C4-2B (cell line): ENCODE results near the gene PPARG.

Experiments
- H3K27ac ChIP-seq: fragments of 450-650 bp; 2 replicates; pipeline ENCODE4 v1.5.1; 2017
- ZFX ChIP-seq: fragments of 450-650 bp; IDR thresholded peaks from 2 replicates; pipeline ENCODE4 v1.6.1; 2017
- TF ChIP-seq, protein P1 (sequence below): fragments of 450-650 bp; conservative IDR thresholded peaks from 2 replicates; pipeline ENCODE4 v1.5.1; 2017; ENCODE audit warnings: mild to moderate bottlenecking

PPARG gene

DNA sequence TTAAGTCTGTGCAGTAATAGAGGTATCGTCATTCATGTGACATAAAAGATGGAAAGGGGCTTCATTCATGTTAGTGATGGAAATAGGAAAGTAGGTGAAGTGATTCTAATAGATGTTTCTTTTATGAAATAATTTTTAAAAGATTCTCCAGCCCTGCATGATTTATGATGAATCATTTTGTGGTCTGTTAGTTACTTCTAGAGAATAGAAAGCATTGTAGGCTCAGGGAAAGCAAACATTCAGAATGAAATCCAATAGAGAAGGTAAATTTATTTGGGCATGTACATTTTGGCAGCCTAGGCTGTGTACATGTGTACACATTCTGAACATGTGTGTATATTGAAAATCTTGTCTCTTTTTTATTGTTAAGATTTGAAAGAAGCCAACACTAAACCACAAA, 23.1 kb downstream of the PPARG start:
- no peak for TF ChIP-seq ZFX
- TF ChIP-seq, protein P1, sequence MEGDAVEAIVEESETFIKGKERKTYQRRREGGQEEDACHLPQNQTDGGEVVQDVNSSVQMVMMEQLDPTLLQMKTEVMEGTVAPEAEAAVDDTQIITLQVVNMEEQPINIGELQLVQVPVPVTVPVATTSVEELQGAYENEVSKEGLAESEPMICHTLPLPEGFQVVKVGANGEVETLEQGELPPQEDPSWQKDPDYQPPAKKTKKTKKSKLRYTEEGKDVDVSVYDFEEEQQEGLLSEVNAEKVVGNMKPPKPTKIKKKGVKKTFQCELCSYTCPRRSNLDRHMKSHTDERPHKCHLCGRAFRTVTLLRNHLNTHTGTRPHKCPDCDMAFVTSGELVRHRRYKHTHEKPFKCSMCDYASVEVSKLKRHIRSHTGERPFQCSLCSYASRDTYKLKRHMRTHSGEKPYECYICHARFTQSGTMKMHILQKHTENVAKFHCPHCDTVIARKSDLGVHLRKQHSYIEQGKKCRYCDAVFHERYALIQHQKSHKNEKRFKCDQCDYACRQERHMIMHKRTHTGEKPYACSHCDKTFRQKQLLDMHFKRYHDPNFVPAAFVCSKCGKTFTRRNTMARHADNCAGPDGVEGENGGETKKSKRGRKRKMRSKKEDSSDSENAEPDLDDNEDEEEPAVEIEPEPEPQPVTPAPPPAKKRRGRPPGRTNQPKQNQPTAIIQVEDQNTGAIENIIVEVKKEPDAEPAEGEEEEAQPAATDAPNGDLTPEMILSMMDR, result no peak

DNA sequence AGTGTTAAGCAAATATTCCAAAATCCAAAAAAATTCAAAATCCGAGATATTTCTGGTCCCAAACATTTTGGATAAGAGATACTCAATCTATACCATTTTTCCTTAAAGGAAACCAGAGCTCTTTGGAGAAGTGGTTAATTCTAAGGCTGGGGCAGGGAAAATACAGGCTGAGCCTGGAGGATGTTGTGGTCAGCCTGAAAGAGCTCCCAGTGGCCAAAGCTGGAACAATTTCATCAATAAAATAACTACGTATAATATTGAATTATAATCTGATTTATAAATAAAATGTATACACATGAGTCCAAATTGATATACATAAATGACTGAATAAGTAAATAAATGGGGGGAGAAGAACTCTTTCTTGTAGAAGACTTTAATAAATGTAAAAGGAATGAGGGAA, 24.6 kb downstream of the PPARG start:
- no peak overlapping the region for H3K27ac ChIP-seq
- TF ChIP-seq, protein P1, result peak; percentile 5; the same call in 1 of the 2 replicates
- TF ChIP-seq ZFX, result no peak

More for the DNA sequence above, 23.1 kb downstream of the PPARG start:
- no peak overlapping the region for H3K27ac ChIP-seq

DNA sequence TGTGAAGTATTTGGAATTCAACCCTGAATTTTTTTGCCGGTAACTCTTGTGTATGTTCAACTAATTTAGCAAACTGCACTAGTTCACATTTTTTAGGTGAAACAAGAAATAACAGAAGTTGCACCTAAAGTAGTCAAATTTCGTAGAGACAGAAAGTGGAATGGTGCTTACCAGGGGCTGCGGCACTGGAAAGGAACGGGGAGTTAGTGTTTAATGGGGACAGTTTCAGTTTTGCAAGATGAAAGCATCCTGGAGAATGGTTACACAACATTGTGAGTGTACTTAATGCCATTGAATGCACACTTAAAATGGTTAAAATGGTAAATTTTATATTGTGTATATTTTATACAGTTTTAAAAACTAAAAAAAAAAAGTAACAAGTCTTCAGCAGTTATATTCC, 27.4 kb downstream of the PPARG start:
- TF ChIP-seq ZFX, result no peak
- TF ChIP-seq, protein P1, result no peak
- H3K27ac ChIP-seq, result no peak overlapping the region

GRCh38 chr3:12316729-12317351, 28.0 kb downstream of the PPARG start:
- no peak for TF ChIP-seq ZFX
- TF ChIP-seq, protein P1, result no peak
- no peak overlapping the region for H3K27ac ChIP-seq

GRCh38 chr3:12317914-12318313, 29.0 kb downstream of the PPARG start:
- H3K27ac ChIP-seq, result no peak overlapping the region
- TF ChIP-seq ZFX, result no peak
- TF ChIP-seq, protein P1, result no peak

GRCh38 chr3:12318758-12319621, 30.1 kb downstream of the PPARG start:
- TF ChIP-seq ZFX, result no peak
- TF ChIP-seq, protein P1, result no peak
- H3K27ac ChIP-seq, result no peak overlapping the region

GRCh38 chr3:12321015-12321414, 32.1 kb downstream of the PPARG start:
- H3K27ac ChIP-seq, result no peak overlapping the region
- TF ChIP-seq, protein P1, result no peak
- no peak for TF ChIP-seq ZFX
